CD4-positive, alpha-beta T cell treated with Interleukin-15 for 4 hours (primary cell): ENCODE data around the gene FBXL20.
"Not testable (repeated sequence)": the region's sequence is repeated elsewhere in the genome, so short reads cannot be mapped to it uniquely, and the experiment has no call there.

ENCODE experiments used
- DNase-seq: peaks from one replicate; pipeline ENCODE4 v3.0.0-alpha.2; 2020; ENCODE audit warnings: low spot score

FBXL20 gene

DNA sequence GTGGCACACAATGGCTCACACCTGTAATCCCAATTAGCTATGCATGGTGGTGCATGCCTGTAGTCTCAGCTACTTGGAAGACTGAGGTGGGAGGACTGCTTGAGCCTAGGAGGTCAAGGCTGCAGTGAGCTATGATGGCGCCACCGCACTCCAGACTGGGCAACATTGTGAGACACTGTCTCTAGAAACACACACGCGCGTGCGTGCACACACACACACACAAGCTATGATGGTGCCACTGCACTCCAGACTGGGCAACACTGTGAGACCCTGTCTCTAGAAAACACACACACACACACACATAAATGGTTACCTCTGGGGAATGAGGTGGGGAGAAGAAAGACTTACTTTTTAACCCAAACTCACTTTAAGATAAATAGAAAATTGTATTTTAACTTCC is 16.4 kb downstream of the FBXL20 start:
- DNase-seq, result no peak

DNA sequence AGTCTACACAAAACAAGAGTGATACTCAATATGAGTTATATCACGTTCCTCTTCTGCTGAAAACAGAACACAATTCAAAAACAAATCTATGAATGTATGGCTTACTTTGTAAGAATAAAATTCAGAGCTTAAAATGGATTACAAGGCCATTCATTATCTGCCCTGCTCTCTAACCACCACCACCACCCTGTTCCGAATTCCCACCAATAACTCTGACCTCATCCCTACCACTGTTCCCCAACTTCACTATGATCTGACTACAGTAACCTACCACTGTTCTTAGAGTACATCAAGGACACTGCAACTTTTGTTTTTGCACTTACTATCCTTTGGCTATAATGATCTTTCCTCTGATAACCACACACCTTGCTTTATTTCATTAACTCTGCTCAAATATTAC is 21.3 kb downstream of the FBXL20 start:
- no peak for DNase-seq

DNA sequence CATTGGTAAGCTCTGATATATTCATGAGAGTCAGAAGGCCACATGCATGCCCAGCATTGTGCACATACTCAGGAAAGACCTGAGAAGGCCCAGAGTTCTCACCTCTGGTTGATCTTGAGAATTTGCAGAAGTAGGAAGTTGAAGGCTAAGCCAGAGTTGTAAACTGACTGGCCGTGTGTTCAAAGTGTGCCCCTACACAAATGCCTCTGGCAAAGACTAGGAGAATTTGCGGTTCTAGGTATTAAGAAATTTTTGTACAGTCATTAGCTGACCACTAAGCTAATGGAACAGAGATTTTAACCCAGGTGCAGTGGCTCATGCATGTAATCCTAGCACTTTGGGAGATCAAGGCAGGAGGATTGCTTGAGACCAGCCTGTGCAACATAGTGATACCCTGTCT is 25.0 kb downstream of the FBXL20 start:
- DNase-seq, result no peak

DNA sequence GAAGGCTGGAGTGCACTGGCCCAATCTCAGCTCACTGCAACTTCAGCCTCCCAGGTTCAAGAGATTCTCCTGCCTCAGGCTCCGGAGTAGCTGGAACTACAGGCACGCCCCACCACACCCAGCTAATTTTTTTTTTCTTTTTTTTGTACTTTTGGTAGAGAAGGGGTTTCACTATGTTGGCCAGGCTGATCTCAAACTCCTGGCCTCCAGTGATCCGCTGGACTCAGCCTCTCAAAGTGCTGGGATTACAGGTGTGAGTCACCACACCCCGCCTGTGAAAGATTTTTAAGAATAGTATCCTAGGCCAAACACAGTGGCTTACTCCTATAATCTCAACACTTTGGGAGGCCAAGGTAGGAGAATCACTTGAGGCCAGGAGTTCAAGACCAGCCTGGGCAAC is 33.6 kb downstream of the FBXL20 start:
- not testable (repeated sequence) for DNase-seq

DNA sequence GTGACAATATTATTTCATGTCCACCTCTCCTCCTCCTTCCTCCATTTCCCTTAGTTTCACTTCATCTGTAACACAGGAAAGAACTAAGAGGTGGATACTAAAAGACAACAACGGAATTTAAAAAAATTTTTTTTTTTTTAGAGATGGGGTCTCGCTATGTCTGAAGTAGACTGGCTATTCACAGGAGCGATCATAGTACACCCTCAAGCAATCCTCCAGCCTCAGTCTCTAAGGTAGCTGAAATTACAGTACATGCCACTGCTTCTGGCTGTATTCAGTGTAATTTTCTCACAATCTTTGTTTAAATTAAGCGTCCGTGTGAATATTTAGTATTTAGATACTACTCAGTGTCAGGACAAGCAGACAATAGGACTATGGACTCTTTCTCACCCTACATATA is 35.6 kb downstream of the FBXL20 start:
- no peak for DNase-seq

DNA sequence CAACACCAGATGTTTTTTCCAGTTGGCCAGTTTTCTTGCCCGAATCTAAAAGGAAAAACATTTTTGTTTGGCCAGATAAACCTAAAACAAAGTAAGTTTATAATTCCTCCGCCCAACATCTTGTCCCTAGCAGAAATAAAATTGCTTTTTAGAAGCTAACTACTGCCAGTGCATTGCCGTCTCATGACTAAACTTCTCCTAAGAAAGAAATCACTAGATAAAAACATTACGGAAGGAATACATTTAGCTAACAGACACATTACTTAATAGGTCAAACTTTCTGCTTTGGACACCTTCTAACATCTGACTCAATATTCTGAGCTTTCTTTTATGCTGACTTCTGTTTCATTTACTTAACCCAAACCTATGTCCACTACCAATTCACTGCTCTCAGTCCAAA is 36.2 kb downstream of the FBXL20 start:
- DNase-seq, result no peak

DNA sequence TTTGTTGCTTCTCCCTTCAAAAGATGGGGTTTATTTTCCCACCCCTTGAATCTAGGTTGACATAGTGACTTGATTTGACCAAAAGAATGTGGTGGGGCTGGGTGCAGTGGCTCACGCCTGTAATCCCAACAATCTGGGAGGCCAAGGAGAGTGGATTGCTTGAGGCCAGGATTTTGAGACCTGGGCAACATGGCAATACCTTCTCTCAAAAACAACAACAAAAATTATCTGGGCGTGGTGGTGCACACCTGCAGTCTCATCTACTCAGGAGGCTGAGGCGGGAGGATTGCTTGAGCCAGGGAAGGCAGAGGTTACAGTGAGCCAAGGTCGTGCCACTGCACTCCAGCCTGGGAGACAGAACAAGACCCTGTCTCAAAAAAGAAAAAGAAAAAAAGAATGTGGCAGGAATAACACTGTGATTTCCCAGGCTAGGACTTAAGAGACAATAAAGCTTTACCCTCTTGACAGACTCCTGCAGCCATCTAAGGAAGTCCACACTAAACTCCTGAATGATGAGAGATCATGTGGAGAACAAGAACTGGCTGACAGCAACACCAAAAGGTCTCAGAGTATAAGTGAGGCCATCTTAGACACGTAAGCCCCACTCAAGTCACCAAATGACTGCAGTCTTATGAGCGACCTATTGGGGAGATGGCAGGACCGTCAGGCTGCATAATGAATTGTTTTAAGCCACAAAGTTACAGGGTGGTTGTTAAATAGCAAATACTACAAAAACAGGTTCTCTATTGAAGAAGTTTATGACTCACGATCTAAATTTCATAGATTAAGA is 37.0 kb downstream of the FBXL20 start:
- no peak for DNase-seq

DNA sequence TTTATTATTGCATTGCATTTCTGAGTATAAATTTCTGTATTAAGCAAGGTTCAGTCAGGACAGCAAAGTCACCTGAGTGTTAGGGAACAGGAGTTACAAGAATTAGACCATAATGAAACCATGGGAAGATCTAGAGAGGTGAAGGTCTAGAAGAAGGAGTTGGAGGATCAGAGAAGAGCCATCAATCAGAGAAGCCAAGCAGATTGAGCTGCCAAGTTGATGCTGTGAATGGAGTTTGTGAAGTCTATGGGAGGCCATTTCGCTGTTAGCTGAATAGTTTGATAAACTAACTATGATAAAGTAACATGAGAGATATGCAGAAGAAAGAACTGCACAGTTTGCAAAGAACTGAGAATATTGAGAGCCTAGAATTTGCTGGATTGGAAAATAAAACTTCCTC is 40.4 kb downstream of the FBXL20 start:
- no peak for DNase-seq

DNA sequence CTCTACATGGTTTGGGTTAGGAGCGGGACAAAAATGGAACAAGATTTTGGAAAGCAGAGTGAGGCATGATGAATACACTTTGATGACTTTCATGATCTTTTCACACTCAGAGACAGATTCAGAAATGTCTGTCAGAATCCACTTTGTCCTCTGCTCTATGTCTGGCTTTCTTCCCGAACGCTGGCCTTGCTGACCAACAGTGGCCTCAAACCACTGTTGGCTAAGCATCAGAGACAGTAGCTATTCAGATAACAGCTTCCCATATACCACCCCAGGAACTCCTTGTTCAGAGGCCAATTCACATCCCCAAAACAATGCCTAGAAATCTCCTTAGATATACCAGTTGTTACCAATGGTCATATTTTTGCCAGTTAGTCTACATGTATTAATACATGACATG is 40.9 kb downstream of the FBXL20 start:
- no peak for DNase-seq

DNA sequence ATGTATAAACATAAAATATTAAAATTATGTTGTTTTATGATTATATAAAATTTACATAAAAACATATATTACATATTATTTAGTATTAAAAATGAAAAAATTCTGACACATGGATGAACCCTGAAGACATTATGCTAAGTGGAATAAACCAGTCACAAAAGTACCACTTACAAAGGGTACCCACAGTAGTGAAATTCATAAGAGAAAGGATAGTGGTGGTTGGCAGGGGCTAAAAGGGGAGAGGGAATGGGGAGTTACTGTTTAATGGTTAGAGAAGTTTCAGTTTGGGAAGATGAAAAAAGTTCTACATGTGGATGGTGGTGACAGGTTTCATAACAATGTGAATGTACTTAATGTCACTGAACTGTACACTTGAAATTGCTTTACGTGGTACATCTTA is 41.4 kb downstream of the FBXL20 start:
- no peak for DNase-seq

DNA sequence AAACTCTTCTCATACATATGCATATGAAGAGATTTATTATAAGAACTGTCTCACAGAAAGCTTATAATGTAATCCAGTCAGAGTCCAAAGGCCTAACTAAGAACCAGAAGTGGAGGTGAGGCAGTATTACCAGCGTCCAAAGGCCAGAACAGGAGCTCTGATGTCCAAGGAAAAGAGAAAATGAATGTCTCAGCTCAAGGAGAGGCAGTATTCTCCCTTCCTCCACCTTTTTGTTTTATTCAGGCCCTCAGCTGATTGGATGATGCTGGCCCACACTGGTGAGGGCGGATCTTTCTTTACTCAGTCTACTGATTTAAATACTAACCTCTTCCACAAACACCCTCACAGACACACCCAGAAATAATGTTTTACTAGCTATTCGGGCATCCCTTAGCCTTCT is 43.4 kb downstream of the FBXL20 start:
- no peak for DNase-seq

DNA sequence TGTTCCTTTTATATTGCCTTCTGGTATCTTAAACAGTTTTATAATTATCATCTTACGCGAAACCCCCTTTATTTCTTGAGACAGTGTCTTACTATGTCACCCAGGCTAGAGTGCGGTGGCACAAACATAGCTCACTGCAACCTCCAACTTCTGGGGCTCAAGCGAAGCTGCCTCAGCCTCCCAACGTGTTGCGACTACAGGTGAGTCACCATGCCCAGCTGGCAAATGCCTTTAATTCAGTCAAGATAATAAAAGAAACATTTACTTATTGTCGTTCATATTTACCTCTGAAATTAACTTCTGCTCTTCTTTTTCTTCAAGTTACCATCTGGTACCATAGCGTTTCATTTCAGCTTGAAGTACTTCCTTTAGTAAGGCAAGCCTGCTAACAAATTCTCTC is 43.9 kb downstream of the FBXL20 start:
- no peak for DNase-seq

DNA sequence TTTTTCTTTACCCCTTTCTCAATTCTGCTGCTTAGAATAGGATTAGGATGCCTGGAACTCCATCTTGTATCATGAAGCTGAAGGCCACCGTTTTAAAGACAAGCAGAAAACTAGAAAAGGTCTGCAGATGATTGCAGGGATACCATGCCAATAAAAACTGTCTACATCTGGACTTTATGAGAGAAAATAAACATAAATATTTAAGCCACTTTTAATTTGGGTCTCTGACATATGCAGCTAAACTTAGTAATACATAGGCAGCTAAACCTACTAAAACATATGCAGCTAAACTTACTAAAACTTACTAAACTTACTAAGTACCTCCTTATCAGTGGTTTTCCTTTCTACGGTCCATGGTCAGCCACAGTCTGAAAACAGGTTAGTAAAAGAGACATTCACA is 48.4 kb downstream of the FBXL20 start:
- DNase-seq, result no peak

DNA sequence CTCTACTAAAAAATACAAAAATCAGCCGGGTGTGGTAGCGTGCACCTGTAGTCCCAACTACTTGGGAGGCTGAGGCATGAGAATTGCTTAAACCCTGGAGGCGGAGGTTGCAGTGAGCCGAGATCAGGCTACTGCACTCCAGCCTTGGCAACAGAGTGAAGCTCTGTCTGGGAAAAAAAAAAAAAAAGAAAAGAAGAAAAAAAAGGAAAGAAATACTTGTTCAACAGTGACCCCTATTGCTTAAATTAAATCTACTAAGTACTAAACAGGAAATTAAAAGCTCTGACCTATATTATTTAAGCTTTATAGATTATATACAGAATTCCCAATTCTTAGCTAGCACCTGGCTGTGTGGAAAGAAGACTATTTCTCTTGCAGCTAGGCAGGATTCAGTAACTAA is 48.9 kb downstream of the FBXL20 start:
- no peak for DNase-seq

DNA sequence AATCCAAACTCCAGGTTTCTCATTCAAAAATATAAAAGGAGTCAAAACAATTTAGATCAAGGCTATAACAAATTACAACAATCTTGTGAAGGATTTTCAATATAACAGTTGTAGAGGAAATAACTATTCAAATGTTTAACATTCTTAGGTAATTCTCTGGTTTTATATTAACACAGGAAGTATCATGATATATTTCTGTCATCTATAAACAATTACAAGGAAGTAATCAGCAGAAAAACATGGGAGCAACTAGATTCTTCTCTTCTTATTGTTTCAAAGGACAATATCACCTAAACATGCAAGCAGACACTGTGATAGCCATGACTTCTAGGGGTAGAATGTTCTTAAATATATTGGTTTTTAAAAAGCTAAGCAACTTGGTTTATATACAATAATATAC is 49.9 kb downstream of the FBXL20 start:
- DNase-seq, result no peak

DNA sequence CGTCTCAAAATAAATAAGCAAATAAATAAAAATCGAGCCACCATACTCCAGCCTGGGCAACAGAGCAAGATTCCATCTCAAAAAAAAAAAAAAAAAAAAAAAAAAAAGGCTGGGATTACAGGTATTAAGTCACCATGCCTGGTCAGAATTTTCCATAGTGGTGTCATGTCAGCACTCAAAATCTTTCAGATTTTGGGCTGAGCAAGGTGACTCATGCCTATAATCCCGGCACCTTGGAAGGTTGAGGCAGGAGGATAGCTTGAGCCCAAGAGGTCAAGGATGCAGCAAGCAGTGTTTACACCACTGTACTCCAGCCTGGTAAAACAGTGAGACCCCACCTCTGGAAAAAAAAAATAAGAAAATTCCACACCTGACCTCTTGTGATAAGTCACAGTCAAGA is 52.2 kb downstream of the FBXL20 start:
- DNase-seq, result no peak

DNA sequence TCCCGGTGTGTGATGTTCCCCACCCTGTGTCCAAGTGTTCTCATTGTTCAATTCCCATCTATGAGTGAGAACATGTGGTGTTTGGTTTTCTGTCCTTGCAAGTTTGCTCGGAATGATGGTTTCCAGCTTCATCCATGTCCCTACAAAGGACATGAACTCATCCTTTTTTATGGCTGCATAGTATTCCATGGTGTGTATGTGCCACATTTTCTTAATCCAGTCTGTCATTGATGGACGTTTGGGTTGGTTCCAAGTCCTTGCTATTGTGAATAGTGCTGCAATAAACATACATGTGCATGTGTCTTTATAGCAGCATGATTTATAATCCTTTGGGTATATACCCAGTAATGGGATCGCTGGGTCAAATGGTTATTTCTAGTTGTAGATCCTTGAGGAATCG is 54.6 kb downstream of the FBXL20 start:
- not testable (repeated sequence) for DNase-seq

DNA sequence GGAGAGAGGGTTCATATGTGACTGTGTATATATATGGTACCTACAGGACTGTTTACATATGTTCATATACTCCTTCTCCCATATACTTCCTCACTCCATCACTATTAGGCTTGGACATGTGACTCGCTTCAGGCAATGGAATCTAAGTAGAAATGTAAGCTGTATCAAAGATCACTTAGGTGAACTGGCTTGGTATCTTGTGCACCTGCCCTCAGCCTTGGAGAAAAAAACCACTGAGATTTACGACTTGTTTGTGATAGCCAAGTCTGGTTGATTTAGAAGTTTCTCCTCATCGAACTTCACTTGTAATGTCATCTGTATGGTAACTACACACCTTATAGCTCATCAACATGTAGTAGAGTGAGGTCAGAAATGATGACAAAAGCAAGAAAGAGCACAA is 59.9 kb downstream of the FBXL20 start:
- no peak for DNase-seq

DNA sequence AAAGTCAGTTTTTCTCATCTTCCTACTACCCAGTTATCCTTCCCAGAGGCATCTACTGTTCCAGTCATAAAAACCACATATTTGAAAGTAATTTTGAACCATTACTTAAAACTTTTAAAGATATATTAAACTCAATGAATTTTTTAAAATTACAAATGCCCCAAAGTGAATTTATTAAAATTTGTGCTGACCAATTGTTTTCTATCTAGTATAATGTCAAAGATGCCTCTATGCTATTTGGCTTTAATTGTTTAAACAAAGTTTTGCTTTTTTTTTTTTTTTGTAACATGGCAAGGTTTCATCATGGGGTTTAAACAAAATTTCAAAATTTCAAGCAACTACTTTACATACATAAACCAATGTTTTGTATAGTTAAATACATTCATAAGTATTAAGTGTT is 60.7 kb downstream of the FBXL20 start:
- no peak for DNase-seq

DNA sequence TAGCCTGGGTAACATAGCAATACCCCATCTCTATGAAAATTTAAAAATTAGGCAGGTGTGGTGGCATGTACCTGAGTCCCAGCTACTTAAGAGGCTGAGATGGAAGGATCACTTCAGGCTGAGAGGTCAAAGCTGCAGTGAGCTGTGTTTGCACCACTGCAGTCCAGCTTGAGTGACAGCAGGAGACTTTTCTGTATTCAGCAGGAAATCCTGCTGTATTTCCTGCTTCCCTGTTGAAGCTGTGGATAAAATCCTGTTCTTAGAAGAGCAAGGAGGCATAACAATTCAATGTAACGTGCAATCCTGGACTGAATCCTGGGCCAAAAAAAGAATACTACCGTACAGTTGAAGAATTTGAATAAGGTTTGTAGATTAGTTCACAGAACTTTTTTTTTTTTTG is 62.2 kb downstream of the FBXL20 start:
- no peak for DNase-seq

DNA sequence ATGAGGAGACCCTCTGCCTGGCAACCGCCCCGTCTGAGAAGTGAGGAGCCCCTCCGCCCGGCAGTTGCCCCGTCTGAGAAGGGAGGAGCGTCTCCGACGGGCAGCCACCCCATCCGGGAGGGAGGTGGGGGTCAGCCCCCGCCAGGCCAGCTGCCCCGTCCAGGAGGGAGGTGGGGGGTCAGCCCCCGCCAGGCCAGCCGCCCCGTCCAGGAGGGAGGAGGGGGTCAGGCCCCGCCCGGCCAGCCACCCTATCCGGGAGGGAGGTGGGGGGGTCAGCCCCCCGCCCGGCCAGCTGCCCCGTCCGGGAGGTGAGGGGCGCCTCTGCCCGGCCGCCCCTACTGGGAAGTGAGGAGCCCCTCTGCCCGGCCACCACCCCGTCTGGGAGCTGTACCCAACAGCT is 63.8 kb downstream of the FBXL20 start:
- not testable (repeated sequence) for DNase-seq

DNA sequence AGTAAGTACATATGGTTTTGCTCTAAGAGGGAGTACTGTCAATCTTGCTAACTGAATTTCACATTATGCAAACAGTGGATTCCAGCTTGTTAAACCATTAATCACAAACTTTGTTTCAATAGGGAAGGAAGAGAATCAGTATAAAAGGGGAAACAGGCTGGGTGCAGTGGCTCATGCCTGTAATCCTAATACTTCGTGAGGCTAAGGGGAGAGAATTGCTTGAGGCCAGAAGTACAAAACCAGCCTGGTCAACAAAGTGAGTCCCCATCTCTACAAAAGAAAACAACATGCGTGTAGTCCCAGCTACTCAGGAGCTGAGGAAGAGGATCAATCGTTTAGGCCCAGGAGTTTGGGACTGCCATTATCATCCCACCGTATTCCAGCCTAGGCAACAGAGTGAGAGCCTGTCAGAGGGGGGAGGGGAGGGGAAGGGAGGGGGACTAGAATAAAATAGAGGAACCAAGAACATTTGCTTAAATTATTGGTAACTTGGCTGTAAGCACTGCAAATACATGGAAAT is 65.7 kb downstream of the FBXL20 start:
- no peak for DNase-seq

DNA sequence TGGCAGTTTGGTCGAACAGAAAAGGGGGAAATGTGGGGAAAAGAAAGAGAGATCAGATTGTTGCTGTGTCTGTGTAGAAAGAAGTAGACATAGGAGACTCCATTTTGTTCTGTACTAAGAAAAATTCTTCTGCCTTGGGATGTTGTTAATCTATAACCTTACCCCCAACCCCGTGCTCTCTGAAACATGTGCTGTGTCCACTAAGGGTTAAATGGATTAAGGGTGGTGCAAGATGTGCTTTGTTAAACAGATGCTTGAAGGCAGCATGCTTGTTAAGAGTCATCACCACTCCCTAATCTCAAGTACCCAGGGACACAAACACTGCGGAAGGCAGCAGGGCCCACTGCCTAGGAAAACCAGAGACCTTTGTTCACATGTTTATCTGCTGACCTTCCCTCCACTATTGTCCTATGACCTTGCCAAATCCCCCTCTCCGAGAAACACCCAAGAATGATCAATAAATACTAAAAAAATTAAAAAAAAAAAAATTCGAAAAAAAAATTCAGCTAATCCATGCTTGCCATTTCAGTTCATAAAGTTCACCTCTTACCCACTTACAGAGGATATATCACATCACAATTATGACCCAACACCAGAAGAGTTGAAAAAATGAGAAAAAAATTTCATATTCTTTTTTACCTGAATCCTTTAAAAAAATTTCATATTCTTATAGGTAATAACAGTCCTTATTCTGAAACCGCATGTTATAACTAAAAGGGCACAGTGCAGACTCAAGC is 67.2 kb downstream of the FBXL20 start:
- not testable (repeated sequence) for DNase-seq

DNA sequence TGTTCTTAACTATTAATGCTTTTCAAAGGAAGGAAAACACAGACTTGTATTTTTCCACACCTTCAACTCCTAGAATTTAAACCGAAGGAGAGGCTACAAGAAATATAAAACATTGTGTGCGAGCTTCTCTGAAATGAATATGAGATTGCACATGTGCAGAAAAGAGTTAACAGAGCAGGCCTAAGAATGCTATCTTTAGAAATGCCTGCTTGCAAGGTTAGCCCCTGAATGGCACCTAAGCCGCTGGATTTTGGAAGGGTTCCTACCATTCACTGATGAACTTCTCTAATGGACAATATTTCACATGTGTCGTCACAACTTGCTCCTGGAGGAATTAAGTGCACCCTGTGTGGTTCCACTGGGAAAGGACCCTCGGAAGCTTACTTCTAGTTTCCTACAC is 69.3 kb downstream of the FBXL20 start:
- no peak for DNase-seq
